Retinal pigment epithelial cell (primary cell): ENCODE results near the gene KRT73.
A peak's percentile ranks its signal among the peaks of the same experiment; 100 is the strongest.

Source experiments
- DNase-seq: peaks from one replicate; pipeline ENCODE4 v3.0.0-alpha.2; 2010; ENCODE audit warnings: low read depth
- H3K4me3 ChIP-seq: 2 replicates; pipeline ENCODE4 v1.5.1; 2011; ENCODE audit warnings: mild to moderate bottlenecking, low read length, control low read depth, moderate library complexity
- CTCF ChIP-seq: conservative IDR thresholded peaks from 2 replicates; pipeline ENCODE4 v1.5.1; 2011; ENCODE audit warnings: low read depth, low read length, control low read depth, inconsistent platforms

Gene KRT73

GRCh38 chr12:52636592-52637258 is 18.4 kb upstream of the KRT73 start:
- no peak for TF ChIP-seq CTCF
- DNase-seq: peak; percentile 11
- H3K4me3 ChIP-seq: no peak overlapping the region

GRCh38 chr12:52636189-52636588 is 17.8 kb upstream of the KRT73 start:
- no peak for DNase-seq
- TF ChIP-seq CTCF: no peak
- no peak overlapping the region for H3K4me3 ChIP-seq

GRCh38 chr12:52634266-52635056 is 16.1 kb upstream of the KRT73 start:
- no peak for DNase-seq
- TF ChIP-seq CTCF: no peak
- H3K4me3 ChIP-seq: no peak overlapping the region

- no peak overlapping the region for H3K4me3 ChIP-seq
- DNase-seq: no peak
- no peak for TF ChIP-seq CTCF
Measured at GRCh38 chr12:52633383-52633782, 15.0 kb upstream of the KRT73 start.

- H3K4me3 ChIP-seq: no peak overlapping the region
- no peak for DNase-seq
- TF ChIP-seq CTCF: no peak
Measured at GRCh38 chr12:52632656-52633055, 14.3 kb upstream of the KRT73 start.

- H3K4me3 ChIP-seq: no peak overlapping the region
- DNase-seq: no peak
- no peak for TF ChIP-seq CTCF
Measured at GRCh38 chr12:52631676-52632459, 13.5 kb upstream of the KRT73 start.
